NCI-H526 (cell line): ENCODE data around the gene SGK2.

Source experiments
- DNase-seq, 2 experiments: peaks; one replicate each; lab custom pipeline; 2025; lab: John Stamatoyannopoulos, UW

The SGK2 gene

GRCh38 chr20:43536041-43536816, 22.6 kb upstream of the SGK2 start:
- no peak for DNase-seq

- DNase-seq = no peak
These were observed 21.9 kb upstream of the SGK2 start for GRCh38 chr20:43536817-43537440.

GRCh38 chr20:43537921-43538877, 20.6 kb upstream of the SGK2 start:
- peak; percentile 46 to 80 for DNase-seq

- DNase-seq = no peak
These were observed 19.7 kb upstream of the SGK2 start for GRCh38 chr20:43538878-43539700.

- no peak for DNase-seq
These were observed 18.7 kb upstream of the SGK2 start for GRCh38 chr20:43539975-43540672.

- DNase-seq = no peak
These were observed 18.2 kb upstream of the SGK2 start for GRCh38 chr20:43540673-43541060.

GRCh38 chr20:43541214-43541613, 17.6 kb upstream of the SGK2 start:
- no peak for DNase-seq

- no peak for DNase-seq
These were observed 16.7 kb upstream of the SGK2 start for GRCh38 chr20:43542161-43542560.

GRCh38 chr20:43542674-43543073, 16.2 kb upstream of the SGK2 start:
- no peak for DNase-seq

- no peak for DNase-seq
These were observed 15.7 kb upstream of the SGK2 start for GRCh38 chr20:43543138-43543537.

- no peak for DNase-seq
These were observed 14.3 kb upstream of the SGK2 start for GRCh38 chr20:43544501-43544900.

GRCh38 chr20:43545837-43546578, 12.8 kb upstream of the SGK2 start:
- no peak for DNase-seq

GRCh38 chr20:43548273-43548880, 10.4 kb upstream of the SGK2 start:
- DNase-seq = no peak

- DNase-seq = no peak
These were observed 9.3 kb upstream of the SGK2 start for GRCh38 chr20:43549416-43550065.

GRCh38 chr20:43550456-43550855, 8.4 kb upstream of the SGK2 start:
- DNase-seq = no peak

GRCh38 chr20:43554369-43554768, 4.5 kb upstream of the SGK2 start:
- no peak for DNase-seq

- DNase-seq = no peak
These were observed 540 bp downstream of the SGK2 start for GRCh38 chr20:43559147-43559987.

GRCh38 chr20:43560974-43561373, 2.1 kb downstream of the SGK2 start:
- DNase-seq = no peak
